Right cardiac atrium (tissue), 5 donors: ENCODE data around the gene C22orf23. TPM values are rescaled to one million over a fixed set of nuclear protein-coding genes. Genes with fewer than 3 reads are reported as not detected.

Experiments used
- ATAC-seq, 2 donors: fragments of 200-7000 bp; cut with Tn5 transposase; one replicate each; pipeline versions ENCODE4 v1.8.0 to v1.9.1; 2020; ENCODE audit warnings: moderate library complexity in 2 of 2, mild to moderate bottlenecking in 1 of 2
- DNase-seq, 3 donors: peaks; one replicate each; pipeline ENCODE4 v3.0.0-alpha.2; 2020
- H3K27ac ChIP-seq: one replicate; pipeline ENCODE4 v1.5.1; 2013; ENCODE audit warnings: mild to moderate bottlenecking, low read length, control low read depth, moderate library complexity
- H3K27me3 ChIP-seq: one replicate; pipeline ENCODE4 v1.6.1; 2013; ENCODE audit not compliant: control insufficient read depth, insufficient read depth
- H3K4me1 ChIP-seq: one replicate; pipeline ENCODE4 v1.6.1; 2013; ENCODE audit warnings: low read length; ENCODE audit not compliant: control insufficient read depth, insufficient read depth
- H3K4me3 ChIP-seq: one replicate; pipeline ENCODE4 v1.5.1; 2013; ENCODE audit warnings: low read length, control low read depth
- H3K9me3 ChIP-seq: one replicate; pipeline ENCODE4 v1.6.1; 2013; ENCODE audit warnings: low read length; ENCODE audit not compliant: control insufficient read depth
- WGBS: extraction: QIAGEN DNeasy Blood & Tissue Kit; methylation state at CpG from one replicate; pipeline ENCODE4 v1.1.7; 2013; 5-methylcytosine and 5-hydroxymethylcytosine counted together
- intact Hi-C, 4 donors: fragments of 100-400 bp; cut with DNase I; formaldehyde crosslinking; loops; one replicate each; pipeline versions ENCODE4 v1.11.0 to v1.14.0; 2022 to 2023
- polyA plus RNA-seq: library from polyadenylated mRNA; stranded (reverse); fragments of 200-250 nt; gene quantifications from one replicate; pipeline ENCODE4 v1.2.3, GENCODE V29; 2013
- total RNA-seq, 4 donors: library from RNA; stranded (reverse); fragmentation: NEBNext Ultra II Directional; extraction: Animal tissue kit (Norgen Biotek cat#: 25700); gene quantifications; one replicate each; pipeline ENCODE4 v1.2.1, GENCODE V29; 2021
- donor health status: healthy with polysubstance abuse.
- donor health status: DM: no; HTN: yes; CAD: no.
- donor health status: DM: no; HTN: no; CAD: no.
- donor health status: DM: no; HTN: yes; CAD: no; lungs with severe emphysema.
- donor health status: DM: yes; HTN: yes; CAD: no.

Gene C22orf23
- total and polyA plus RNA-seq, 5 donors, result 0.19 to 0.54 (median 0.34) TPM

DNA sequence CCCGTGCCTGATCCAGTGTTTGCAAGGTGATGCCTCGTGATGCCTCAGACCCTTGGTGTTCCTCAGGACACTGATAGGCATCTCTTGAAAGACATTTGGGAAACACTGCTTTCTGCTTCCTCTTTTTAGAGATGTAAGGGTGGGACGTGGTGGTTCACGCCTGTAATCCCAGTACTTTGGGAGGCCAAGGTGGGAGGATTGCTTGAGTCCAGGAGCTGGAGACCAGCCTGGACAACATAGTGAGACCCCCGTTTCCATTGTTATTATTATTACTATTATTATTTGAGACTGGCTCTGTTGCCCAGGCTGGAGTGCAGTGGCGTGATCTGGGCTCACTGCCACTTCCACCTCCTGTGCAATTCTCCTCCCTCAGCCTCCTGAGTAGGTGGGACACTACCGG lies 37.5 kb upstream of the C22orf23 start:
- 90% methylated on average over 7 of the region's 7 CpGs for WGBS
- H3K27ac ChIP-seq, result no peak overlapping the region
- peaks cover 4% of the 10 kb centered on the region for H3K4me1 ChIP-seq
- intact Hi-C loops, result no loop called here
- H3K9me3 ChIP-seq, result no peaks in the 10 kb centered on the region
- no peak for ATAC-seq
- no peaks in the 10 kb centered on the region for H3K27me3 ChIP-seq
- DNase-seq, result no peak
- H3K4me3 ChIP-seq, result no peak overlapping the region

DNA sequence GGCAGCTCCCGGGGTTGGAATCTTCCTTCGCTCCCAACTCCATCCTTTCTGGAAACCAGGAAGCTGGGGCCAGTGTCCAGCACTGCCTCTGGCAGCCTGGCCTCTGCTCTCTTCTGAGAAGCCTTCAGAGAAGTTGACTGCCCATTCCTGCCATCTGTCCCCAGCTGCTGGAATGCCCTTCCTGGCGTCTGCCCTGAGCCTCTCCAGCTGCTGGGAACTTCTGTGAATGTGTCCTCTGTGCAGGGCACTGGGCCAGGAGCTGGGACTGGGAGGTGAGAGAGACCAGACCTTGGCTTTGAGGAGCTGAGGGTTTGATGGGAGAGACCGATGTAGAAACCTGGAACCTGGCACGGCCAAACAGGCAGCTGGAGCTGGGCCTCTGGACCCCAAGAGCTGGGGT lies 36.9 kb upstream of the C22orf23 start:
- H3K4me3 ChIP-seq, result no peak overlapping the region
- 54% methylated on average over 5 of the region's 5 CpGs for WGBS
- intact Hi-C loops, result no loop called here
- DNase-seq (peak in 2 of 3 donors; percentile 59 to 70), ATAC-seq (no peak)
- H3K9me3 ChIP-seq, result no peaks in the 10 kb centered on the region
- H3K27me3 ChIP-seq, result no peaks in the 10 kb centered on the region
- no peak overlapping the region for H3K27ac ChIP-seq
- H3K4me1 ChIP-seq, result peaks cover 4% of the 10 kb centered on the region

DNA sequence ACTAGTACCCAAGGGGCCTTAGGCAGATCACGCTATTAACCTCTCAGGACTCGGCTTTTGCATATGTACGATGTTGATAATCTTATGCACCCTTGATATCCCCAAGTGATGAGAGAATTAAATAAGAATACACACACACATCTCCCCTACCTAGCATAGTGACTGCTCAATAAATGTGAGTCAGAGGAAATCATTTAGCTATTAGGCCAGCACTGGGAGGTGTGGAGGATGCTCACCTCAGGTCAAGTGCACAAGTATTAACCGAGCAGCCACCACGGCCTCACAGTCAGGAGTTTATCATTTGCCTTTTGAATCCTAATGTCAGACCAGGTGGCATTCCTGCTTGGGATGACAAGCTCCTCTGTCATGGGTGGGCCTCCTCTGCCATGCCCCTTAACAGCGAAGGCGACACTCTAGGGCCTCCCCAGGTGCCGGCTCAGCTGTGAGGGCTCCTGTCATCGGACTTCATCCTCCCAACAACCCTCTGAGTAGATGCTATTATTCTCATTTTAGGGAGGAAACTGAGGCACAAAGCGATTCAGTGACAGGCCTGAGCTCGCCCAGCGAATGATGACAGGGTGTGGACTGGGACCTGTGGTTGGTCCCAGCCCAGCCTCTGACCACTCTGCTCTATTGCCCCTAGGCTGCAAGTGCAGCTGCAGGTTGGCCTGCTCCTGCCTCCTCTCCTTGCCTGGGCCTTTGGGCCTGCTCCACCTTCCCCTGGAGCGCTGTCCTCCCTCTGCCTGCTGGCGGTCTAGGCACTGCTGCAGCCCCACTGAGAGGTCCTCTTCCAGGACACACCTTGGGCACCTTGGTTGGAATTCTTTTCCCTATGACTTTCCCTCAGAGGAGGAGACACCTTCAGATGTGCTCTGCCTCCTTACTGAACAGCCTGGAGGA lies 36.0 kb upstream of the C22orf23 start:
- Histone ChIP-seq H3K27ac (no peak overlapping the region), H3K4me3 (no peak overlapping the region), H3K27me3 (no peaks in the 10 kb centered on the region), H3K9me3 (no peaks in the 10 kb centered on the region), H3K4me1 (peaks cover 4% of the 10 kb centered on the region)
- peak in 1 of 3 donors; percentile 43 for DNase-seq
- ATAC-seq, result no peak
- intact Hi-C loops, result no loop called here
- WGBS, result 91% methylated on average over 14 of the region's 14 CpGs

DNA sequence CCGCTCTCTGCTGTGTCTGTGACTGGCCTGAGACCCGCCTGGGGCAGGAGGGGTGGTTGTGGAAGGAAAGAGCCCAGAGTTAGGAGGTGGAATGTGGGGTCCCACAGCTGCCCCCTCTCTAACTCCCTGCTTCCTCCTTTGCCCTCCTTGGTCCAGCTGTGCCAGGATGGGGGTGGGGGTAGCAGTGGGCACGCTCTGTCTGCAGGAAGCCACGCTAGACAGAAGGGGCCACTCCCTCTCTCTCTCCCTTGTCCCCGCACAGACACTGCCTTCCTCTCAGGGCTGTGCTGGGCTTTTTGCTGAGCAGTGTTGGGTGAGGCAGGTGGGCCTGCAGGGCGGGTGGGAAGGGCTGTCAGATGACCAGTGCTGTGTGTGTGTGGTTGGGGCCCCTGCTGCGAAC lies 33.0 kb upstream of the C22orf23 start:
- H3K27ac ChIP-seq, result no peak overlapping the region
- intact Hi-C loops, result no loop called here
- peaks cover 4% of the 10 kb centered on the region for H3K4me1 ChIP-seq
- no peak overlapping the region for H3K4me3 ChIP-seq
- H3K27me3 ChIP-seq, result no peaks in the 10 kb centered on the region
- H3K9me3 ChIP-seq, result no peaks in the 10 kb centered on the region
- DNase-seq (peak in 1 of 3 donors; percentile 37), ATAC-seq (no peak)
- 82% methylated on average over 7 of the region's 7 CpGs for whole genome bisulfite sequencing

DNA sequence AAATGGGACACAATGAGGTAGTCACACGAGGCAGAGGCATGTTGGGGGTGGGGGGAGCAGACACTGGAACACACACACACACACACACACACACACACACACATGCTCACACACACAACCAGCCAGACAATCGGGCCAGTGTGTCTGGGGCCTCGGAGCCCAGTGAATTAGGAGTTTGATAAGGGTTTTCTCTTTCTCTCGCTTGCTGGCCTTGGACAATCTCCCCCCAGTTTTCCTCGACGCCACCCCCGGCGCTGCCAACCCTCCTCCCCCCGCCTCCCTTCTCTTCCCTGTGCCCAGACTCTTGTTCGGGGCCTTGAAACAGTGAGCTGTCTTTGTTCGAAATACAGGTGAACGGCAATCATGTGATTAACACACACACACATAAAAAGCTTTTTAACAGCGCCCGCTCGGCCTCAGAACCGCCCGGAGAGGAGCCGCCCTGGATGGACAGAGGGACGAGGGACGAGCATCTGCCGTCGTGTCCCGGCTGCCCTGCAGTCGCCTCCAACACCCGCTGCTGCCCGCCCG lies 32.4 kb upstream of the C22orf23 start:
- no peak overlapping the region for H3K4me3 ChIP-seq
- ATAC-seq (no peak), DNase-seq (peak in 1 of 3 donors; percentile 47)
- WGBS, result 83% methylated on average over 27 of the region's 27 CpGs
- H3K9me3 ChIP-seq, result no peaks in the 10 kb centered on the region
- H3K27me3 ChIP-seq, result no peaks in the 10 kb centered on the region
- H3K27ac ChIP-seq, result no peak overlapping the region
- H3K4me1 ChIP-seq, result peaks cover 5% of the 10 kb centered on the region
- intact Hi-C loops, result no loop called here

DNA sequence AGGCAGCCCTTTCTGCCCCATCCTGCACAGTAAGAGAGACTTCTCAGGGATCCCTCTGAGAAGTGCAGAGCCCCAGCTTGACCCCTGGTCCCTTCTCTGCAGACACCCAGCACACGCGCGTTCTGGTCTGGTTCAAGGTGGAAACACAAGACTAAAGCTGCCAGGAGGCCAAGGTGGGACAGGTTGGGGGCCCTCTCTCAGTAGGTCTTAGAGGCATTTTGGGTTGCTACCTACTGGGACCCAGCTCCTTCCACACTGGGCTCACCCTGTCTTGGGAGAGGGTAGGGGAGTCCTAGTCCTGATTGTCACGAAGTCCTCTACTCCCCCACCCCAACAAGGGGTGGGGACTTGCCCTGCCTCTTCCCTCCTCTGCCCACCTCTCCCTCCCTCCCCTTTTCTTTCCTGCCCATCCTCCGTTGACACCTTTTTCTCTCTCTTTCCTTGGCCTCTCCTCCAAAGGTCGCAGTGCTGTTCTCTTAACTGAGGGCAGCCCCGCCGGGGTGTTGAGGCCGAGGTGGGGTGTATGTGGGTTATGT lies 31.7 kb upstream of the C22orf23 start:
- ATAC-seq (no peak), DNase-seq (peak in 1 of 3 donors; percentile 5)
- Histone ChIP-seq H3K27me3 (no peaks in the 10 kb centered on the region), H3K27ac (no peak overlapping the region), H3K4me1 (peaks cover 4% of the 10 kb centered on the region), H3K4me3 (no peak overlapping the region), H3K9me3 (no peaks in the 10 kb centered on the region)
- WGBS, result 83% methylated on average over 9 of the region's 9 CpGs
- intact Hi-C loops, result no loop called here

DNA sequence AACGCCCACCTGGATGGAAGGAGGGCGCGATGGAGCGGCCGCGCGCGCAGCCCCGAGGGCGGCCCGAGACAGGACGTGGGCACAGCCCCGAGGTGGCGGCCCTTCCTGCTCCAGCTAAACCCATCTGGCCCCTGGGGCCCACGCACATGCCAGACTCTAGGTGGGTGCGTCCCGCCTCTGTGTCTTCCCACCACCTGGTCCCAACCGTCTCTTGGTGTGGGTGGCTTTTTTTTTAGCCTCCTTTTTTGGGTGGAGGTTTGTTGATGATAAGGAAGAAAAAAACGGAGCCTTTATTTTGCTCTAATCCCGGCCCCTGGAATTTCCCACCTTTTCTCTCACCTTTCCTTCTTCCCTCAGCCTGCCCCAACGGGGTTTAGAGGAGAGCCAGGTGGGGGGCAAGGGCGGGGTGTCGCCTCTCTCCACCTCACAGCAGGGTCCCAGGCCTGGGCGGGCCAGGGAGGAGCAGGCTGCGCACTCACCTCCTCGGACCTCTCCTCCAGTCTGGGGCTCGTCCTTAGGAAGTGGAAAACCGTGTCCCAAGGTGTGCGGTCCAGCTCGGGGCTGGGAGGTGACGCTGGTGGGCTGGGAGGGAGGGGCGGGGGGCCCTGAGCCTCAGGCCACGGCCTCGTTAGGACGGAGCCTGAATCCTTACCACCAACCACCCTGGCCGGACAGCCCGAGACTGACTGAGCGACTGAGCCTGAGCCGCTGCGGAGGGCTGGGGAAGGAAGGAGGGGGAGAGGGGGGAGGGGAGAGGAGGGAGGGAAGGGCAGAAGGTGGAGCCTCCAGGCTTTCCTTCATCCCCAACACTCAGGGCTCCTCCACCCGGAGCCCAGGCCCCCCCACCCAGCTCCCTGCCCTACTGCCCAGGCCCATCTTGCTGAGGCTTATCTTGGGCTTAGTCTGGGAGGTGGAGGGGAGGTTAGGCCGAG lies 30.7 kb upstream of the C22orf23 start, which contains the start of gene SOX10:
TSS of gene SOX10 (minus strand) at position 696 of the 932 bp plus-strand sequence. CDS start 771 bp downstream, outside the sequence.
- H3K27me3 ChIP-seq, result no peaks in the 10 kb centered on the region
- peaks cover 2% of the 10 kb centered on the region for H3K4me1 ChIP-seq
- ATAC-seq (no peak), DNase-seq (peak in 2 of 3 donors; percentile 36 to 42)
- intact Hi-C loops, result no loop called here
- no peak within 1 kb of the TSS for H3K4me3 ChIP-seq
- H3K27ac ChIP-seq, result no peak within 1 kb of the TSS
- WGBS, result 75% methylated on average over 42 of the region's 42 CpGs
- no peaks in the 10 kb centered on the region for H3K9me3 ChIP-seq

DNA sequence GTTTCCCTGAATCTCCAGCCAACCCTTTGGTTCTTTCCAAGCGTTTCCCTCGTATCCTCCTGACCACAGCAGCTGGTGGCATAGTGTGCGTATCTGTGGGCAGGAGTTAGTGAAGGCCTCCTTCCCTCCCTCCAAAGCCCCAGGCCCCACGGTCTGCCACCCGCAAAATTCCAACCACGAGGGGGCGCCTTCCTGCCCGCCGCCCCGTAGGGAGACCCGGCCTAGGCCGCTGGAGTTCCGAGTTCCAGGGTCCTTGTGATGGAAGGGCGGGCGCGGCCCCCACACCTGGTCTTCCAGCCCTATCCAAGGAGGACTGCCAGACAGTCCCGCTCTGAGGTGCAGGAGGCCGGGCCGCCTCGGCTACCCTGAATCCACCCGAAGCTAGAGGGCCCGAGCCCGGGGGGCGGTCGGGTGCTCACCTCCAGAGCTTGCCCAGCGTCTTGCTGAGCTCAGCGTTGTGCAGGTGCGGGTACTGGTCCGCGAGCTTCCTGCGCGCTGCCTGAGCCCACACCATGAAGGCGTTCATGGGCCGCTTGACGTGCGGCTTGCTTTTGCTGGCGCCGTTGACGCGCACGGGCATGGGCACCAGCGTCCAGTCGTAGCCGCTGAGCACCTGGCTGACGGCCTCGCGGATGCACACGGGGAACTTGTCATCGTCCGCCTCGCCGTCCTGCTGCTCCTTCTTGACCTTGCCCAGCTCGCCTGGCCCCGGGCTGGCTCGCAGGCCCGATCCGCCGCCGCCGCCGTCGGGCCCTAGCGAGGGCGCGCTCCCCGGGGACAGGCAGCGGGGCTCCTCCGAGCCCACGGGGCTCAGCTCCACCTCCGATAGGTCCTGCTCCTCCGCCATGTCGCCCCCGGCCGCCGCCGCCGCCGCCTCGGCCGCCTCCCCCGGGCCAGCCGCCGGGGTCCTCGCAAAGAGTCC lies 29.8 kb upstream of the C22orf23 start:
- peak in 2 of 3 donors; percentile 51 to 60 for DNase-seq
- intact Hi-C loops, result no loop called here
- 60% methylated on average over 84 of the region's 84 CpGs for WGBS
- Histone ChIP-seq H3K4me1 (peaks cover 2% of the 10 kb centered on the region), H3K4me3 (no peak overlapping the region), H3K9me3 (no peaks in the 10 kb centered on the region), H3K27me3 (no peaks in the 10 kb centered on the region), H3K27ac (no peak overlapping the region)
- ATAC-seq, result no peak

DNA sequence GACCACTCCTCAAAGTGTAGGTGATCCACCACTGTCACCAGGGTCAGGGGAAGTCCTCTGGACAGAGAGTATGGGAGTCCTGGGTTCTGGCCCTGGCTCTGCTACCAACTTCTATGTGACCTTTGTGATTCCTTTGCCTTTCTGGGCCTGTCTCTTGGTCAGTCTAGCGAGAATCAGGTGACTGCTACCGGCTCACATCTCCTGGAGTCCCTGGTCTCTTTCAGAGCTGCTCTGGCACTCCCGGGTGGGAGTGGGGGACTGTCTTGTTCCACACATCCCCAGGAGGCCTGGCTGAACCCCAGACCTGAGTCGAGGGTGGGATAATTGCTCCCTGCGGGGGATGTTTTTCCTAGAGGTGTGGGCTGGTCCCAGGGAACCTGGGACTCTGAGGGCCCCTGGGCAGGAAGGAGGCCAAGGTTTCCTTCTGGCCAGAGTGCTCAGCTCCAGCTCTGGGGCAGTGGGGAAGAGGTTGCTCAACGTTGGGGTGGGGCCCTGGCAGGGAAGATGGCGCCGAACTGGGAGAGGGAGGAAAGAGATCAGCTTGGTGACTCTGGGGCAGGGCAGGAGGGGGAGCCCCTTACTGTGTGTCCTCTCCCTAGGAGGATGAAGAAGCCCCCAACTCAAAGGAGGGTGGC lies 28.9 kb upstream of the C22orf23 start:
- no peak overlapping the region for H3K4me3 ChIP-seq
- peaks cover 2% of the 10 kb centered on the region for H3K4me1 ChIP-seq
- peak overlapping the region; percentile 8 for H3K27ac ChIP-seq
- ATAC-seq (peak; percentile 19 to 25), DNase-seq (peak in 2 of 3 donors; percentile 57 to 71)
- no peaks in the 10 kb centered on the region for H3K9me3 ChIP-seq
- WGBS, result 77% methylated on average over 8 of the region's 8 CpGs
- intact Hi-C loops, result no loop called here
- H3K27me3 ChIP-seq, result no peaks in the 10 kb centered on the region
